ENCODE data around the gene HRH3.

The HRH3 gene

GRCh38 chr20:62219992-62220665, at the start of gene HRH3:
TSS of gene HRH3 (minus strand) at chr20:62220278. CDS start at chr20:62219970, 308 bp downstream.
- DNase-seq (ENCODE audit: low spot score in 2 of 2) (peak; percentile 37 to 63), ATAC-seq (ENCODE audit: low read depth) (peak; percentile 81)
- no peaks in the 10 kb centered on the region for H3K9me3 Mint-ChIP-seq
- peak within 1 kb of the TSS; percentile 62 for H3K4me3 Mint-ChIP-seq
- no peak within 1 kb of the TSS for H3K27ac Mint-ChIP-seq
- peaks cover 26% of the 10 kb centered on the region for H3K27me3 Mint-ChIP-seq
- no peaks in the 10 kb centered on the region for H3K36me3 Mint-ChIP-seq
- peaks cover 2% of the 10 kb centered on the region for H3K4me1 Mint-ChIP-seq

- Mint-ChIP-seq H3K36me3 (peaks cover 32% of the 10 kb centered on the region), H3K4me1 (peaks cover 14% of the 10 kb centered on the region), H3K9me3 (no peaks in the 10 kb centered on the region), H3K27me3 (no peaks in the 10 kb centered on the region), H3K4me3 (no peak overlapping the region), H3K27ac (no peak overlapping the region)
- DNase-seq (ENCODE audit: low spot score in 2 of 2) (no peak), ATAC-seq (ENCODE audit: low read depth) (no peak)
Observed at GRCh38 chr20:62269871-62270270, 49.8 kb upstream of the HRH3 start.

- Mint-ChIP-seq H3K4me1 (peaks cover 9% of the 10 kb centered on the region), H3K9me3 (no peaks in the 10 kb centered on the region), H3K27ac (no peak overlapping the region), H3K27me3 (no peaks in the 10 kb centered on the region), H3K4me3 (no peak overlapping the region), H3K36me3 (peaks cover 35% of the 10 kb centered on the region)
- no peak for ATAC-seq (ENCODE audit: low read depth)
- DNase-seq (ENCODE audit: low spot score in 2 of 2) = no peak
Observed at GRCh38 chr20:62269378-62269777, 49.3 kb upstream of the HRH3 start.

DNA sequence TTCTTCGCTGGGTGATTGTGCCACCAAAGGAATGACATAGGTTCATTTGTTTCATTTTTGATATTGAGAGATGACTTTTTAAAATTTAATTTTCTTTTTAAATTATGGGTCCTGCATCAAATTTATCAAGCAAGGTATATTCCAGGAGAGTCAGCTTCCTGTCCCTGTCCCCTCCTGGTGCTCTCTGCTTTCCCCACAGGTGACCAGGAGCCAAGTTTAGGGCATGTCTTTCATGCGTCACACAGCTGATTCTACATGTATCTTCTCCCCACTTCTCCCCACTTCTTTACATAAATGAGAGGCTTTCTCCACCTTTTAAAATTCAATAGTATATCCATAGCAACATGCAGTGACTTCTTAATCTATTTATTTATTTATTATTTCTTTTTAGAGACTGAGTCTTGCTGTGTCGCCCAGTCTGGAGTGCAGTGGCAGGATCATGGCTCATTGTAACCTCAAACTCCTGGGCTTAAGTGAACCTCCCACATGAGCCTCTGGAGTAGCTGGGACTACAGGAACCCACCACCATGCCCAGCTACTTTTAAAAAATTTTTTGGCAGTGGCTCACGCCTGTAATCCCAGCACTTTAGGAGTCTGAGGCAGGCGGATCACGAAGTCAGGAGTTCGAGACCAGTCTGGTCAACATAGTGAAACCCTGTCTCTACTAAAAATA, 48.3 kb upstream of the HRH3 start:
- no peak overlapping the region for H3K4me3 Mint-ChIP-seq
- H3K27me3 Mint-ChIP-seq = no peaks in the 10 kb centered on the region
- DNase-seq (ENCODE audit: low spot score in 2 of 2) (no peak), ATAC-seq (ENCODE audit: low read depth) (no peak)
- H3K36me3 Mint-ChIP-seq = peaks cover 31% of the 10 kb centered on the region
- no peak overlapping the region for H3K27ac Mint-ChIP-seq
- H3K9me3 Mint-ChIP-seq = no peaks in the 10 kb centered on the region
- H3K4me1 Mint-ChIP-seq = peaks cover 2% of the 10 kb centered on the region

- ATAC-seq (ENCODE audit: low read depth) = no peak
- H3K36me3 Mint-ChIP-seq = peaks cover 30% of the 10 kb centered on the region
- no peak overlapping the region for H3K27ac Mint-ChIP-seq
- no peak for DNase-seq (ENCODE audit: low spot score in 2 of 2)
- no peaks in the 10 kb centered on the region for H3K27me3 Mint-ChIP-seq
- H3K4me3 Mint-ChIP-seq = no peak overlapping the region
- H3K9me3 Mint-ChIP-seq = no peaks in the 10 kb centered on the region
- no peaks in the 10 kb centered on the region for H3K4me1 Mint-ChIP-seq
Observed at GRCh38 chr20:62267543-62267942, 47.5 kb upstream of the HRH3 start.

DNA sequence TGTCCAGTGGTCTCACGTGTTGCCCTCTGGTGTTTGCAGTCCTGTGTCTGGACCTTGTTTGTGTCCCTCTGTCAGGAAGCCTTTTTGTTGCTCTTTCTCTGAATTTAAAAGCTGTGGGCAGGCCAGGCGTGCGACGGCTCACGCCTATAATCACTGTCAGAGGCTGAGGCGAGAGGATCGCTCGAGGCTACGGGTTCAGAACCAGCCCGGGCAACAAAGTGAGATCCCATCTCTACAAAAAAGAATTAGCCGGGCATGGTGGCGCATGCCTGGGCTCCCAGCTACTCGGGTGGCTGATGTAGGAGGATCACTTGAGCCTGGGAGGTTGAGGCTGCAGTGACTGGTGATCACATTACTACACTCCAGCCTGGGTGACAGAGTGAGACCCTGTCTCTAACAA, 46.8 kb upstream of the HRH3 start:
- no peak overlapping the region for H3K4me3 Mint-ChIP-seq
- no peak overlapping the region for H3K27ac Mint-ChIP-seq
- peaks cover 30% of the 10 kb centered on the region for H3K36me3 Mint-ChIP-seq
- no peaks in the 10 kb centered on the region for H3K27me3 Mint-ChIP-seq
- no peaks in the 10 kb centered on the region for H3K9me3 Mint-ChIP-seq
- ATAC-seq (ENCODE audit: low read depth) = no peak
- DNase-seq (ENCODE audit: low spot score in 2 of 2) = no peak
- H3K4me1 Mint-ChIP-seq = no peaks in the 10 kb centered on the region

DNA sequence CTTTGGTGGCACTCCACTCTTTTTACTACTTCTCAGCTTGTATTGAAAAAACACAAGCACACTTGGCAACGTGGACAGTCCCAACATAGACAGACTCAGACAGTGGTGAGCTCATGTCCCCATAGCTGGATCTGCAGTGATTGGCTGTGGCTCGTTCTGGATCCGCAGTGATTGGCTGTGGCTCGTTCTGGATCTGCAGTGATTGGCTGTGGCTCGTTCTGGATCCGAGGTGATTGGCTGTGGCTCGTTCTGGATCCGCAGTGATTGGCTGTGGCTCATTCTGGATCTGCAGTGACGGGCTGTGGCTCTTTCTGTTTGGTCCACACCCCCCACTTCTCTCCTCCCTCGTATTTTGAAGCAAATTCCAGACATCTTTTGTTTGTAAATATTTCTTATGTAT, 46.3 kb upstream of the HRH3 start:
- Mint-ChIP-seq H3K36me3 (peaks cover 31% of the 10 kb centered on the region), H3K27me3 (no peaks in the 10 kb centered on the region), H3K27ac (no peak overlapping the region), H3K4me1 (peaks cover 2% of the 10 kb centered on the region), H3K4me3 (no peak overlapping the region), H3K9me3 (no peaks in the 10 kb centered on the region)
- ATAC-seq (ENCODE audit: low read depth) (no peak), DNase-seq (ENCODE audit: low spot score in 2 of 2) (no peak)

DNA sequence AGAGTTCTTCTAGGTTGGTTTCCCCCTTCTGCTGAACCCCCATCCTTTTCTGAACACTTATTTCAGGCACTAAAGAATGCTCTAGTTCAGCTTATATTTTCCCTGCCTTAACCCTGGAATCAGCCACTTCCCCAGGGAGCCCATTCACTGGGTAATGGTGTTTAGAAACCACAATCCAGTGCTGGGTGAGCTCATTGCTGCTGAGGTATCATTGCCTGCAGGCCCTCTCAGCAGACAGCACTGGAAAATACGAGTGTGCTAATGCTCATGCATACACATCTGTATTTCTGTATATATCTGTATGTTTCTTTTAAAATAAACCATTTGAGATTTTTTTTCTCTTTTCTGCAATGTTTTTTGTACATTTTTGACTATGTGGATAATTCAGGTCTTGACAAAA, 45.3 kb upstream of the HRH3 start:
- Mint-ChIP-seq H3K27me3 (no peaks in the 10 kb centered on the region), H3K4me1 (peaks cover 2% of the 10 kb centered on the region), H3K36me3 (peaks cover 31% of the 10 kb centered on the region), H3K9me3 (no peaks in the 10 kb centered on the region), H3K27ac (no peak overlapping the region), H3K4me3 (no peak overlapping the region)
- ATAC-seq (ENCODE audit: low read depth) (no peak), DNase-seq (ENCODE audit: low spot score in 2 of 2) (no peak)

DNA sequence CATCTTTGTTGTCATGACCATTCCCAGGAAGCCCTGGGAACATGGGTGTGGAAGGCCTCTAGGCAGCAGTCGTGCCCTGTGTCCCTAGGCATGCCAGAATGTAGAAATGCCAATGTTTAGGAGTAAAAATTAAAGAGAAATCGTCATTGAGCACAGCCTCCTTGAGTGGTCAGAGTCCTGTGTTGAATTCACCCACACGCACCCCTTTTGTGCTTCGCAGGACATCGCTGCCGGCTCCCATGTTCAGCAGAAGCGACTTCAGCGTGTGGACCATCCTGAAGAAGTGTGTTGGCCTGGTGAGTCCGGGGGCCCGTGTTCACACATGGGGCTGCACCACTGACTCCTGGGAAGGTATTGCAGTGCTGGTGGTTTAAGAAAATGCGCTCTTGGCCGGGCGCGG, 43.3 kb upstream of the HRH3 start:
- H3K9me3 Mint-ChIP-seq = no peaks in the 10 kb centered on the region
- H3K27me3 Mint-ChIP-seq = no peaks in the 10 kb centered on the region
- DNase-seq (ENCODE audit: low spot score in 2 of 2) (no peak), ATAC-seq (ENCODE audit: low read depth) (no peak)
- H3K4me3 Mint-ChIP-seq = no peak overlapping the region
- peaks cover 4% of the 10 kb centered on the region for H3K4me1 Mint-ChIP-seq
- H3K36me3 Mint-ChIP-seq = peaks cover 28% of the 10 kb centered on the region
- no peak overlapping the region for H3K27ac Mint-ChIP-seq

- Mint-ChIP-seq H3K27me3 (no peaks in the 10 kb centered on the region), H3K4me3 (no peak overlapping the region), H3K27ac (no peak overlapping the region), H3K4me1 (peaks cover 7% of the 10 kb centered on the region), H3K9me3 (no peaks in the 10 kb centered on the region), H3K36me3 (peaks cover 30% of the 10 kb centered on the region)
- DNase-seq (ENCODE audit: low spot score in 2 of 2) (no peak), ATAC-seq (ENCODE audit: low read depth) (no peak)
Observed at GRCh38 chr20:62262064-62262463, 42.0 kb upstream of the HRH3 start.

- DNase-seq (ENCODE audit: low spot score in 2 of 2) = no peak
- no peak for ATAC-seq (ENCODE audit: low read depth)
- no peak overlapping the region for H3K27ac Mint-ChIP-seq
- peaks cover 25% of the 10 kb centered on the region for H3K36me3 Mint-ChIP-seq
- no peaks in the 10 kb centered on the region for H3K27me3 Mint-ChIP-seq
- H3K4me1 Mint-ChIP-seq = peaks cover 7% of the 10 kb centered on the region
- no peak overlapping the region for H3K4me3 Mint-ChIP-seq
- no peaks in the 10 kb centered on the region for H3K9me3 Mint-ChIP-seq
Observed at GRCh38 chr20:62259294-62259565, 39.2 kb upstream of the HRH3 start.

- Mint-ChIP-seq H3K4me3 (no peak overlapping the region), H3K27me3 (no peaks in the 10 kb centered on the region), H3K27ac (no peak overlapping the region), H3K4me1 (peaks cover 10% of the 10 kb centered on the region), H3K9me3 (no peaks in the 10 kb centered on the region), H3K36me3 (peaks cover 25% of the 10 kb centered on the region)
- DNase-seq (ENCODE audit: low spot score in 2 of 2) (no peak), ATAC-seq (ENCODE audit: low read depth) (no peak)
Observed at GRCh38 chr20:62258499-62259293, 38.6 kb upstream of the HRH3 start.

- no peak overlapping the region for H3K27ac Mint-ChIP-seq
- peaks cover 15% of the 10 kb centered on the region for H3K36me3 Mint-ChIP-seq
- no peak for DNase-seq (ENCODE audit: low spot score in 2 of 2)
- peaks cover 12% of the 10 kb centered on the region for H3K4me1 Mint-ChIP-seq
- ATAC-seq (ENCODE audit: low read depth) = no peak
- no peaks in the 10 kb centered on the region for H3K9me3 Mint-ChIP-seq
- H3K27me3 Mint-ChIP-seq = no peaks in the 10 kb centered on the region
- H3K4me3 Mint-ChIP-seq = no peak overlapping the region
Observed at GRCh38 chr20:62255976-62256375, 35.9 kb upstream of the HRH3 start.

GRCh38 chr20:62254021-62254724, 34.1 kb upstream of the HRH3 start:
- DNase-seq (ENCODE audit: low spot score in 2 of 2) (no peak), ATAC-seq (ENCODE audit: low read depth) (no peak)
- peaks cover 18% of the 10 kb centered on the region for H3K4me1 Mint-ChIP-seq
- no peaks in the 10 kb centered on the region for H3K9me3 Mint-ChIP-seq
- H3K27me3 Mint-ChIP-seq = no peaks in the 10 kb centered on the region
- H3K36me3 Mint-ChIP-seq = peaks cover 15% of the 10 kb centered on the region
- no peak overlapping the region for H3K27ac Mint-ChIP-seq
- H3K4me3 Mint-ChIP-seq = no peak overlapping the region
